HG02642 (cell line): ENCODE data around the gene CTTN.
"Not testable (repeated sequence)": the region's sequence is repeated elsewhere in the genome, so short reads cannot be mapped to it uniquely, and the experiment has no call there.

Experiments used
- ATAC-seq: cut with Tn5 transposase; IDR thresholded peaks from one replicate; pipeline ENCODE4 v1.9.1; 2021; ENCODE audit warnings: mild to moderate bottlenecking; ENCODE audit not compliant: unreplicated experiment, poor library complexity

CTTN gene

DNA sequence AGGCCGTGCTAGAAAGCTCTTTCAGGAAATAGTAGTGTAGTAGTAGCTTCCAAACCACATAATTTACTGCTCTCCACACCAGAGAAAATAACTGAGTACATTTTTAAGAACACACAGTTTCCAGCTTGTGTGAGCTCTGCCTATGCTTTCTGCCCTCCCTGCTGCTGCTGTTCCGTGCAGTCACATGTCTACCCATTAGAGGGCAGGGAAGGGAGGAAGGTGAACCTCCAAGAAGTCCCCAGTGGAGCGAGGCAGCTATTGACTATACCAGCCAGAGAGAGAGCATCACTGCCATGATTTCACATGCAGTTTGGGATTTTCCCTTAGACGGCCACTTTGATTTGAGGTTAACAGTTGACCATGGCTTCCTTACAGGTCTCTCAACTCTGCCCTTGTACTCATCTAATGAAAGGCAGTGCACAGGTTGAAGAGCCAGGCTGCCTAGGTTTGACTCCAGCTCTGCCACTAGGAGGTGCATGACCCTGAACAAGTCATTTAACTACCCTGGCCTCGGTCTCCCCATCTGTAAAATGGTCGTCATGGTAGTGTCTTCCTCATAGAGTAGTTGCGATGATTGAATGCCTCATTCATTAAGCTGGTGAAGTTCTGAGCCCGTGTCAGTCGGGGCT is 19.7 kb upstream of the CTTN start:
- ATAC-seq, result no peak

DNA sequence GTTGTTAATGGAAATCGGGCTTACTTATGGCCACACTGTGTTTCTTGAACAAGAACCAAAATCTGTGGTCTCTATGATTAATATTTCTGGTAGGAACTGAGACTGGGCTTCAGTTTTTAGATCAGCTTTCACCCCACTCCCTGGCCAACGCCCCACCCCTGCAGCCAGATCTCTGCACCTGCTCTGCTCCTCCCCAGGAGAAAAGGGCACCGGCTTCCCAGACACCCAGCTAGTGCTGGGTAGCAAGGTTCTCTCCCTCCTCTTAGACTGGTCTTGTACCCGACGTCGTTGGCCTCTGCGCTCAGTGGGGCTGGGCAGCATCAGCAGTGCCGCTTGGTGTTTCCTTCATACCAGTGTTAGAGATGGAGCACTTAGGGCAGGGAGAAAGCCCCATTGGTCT is 17.0 kb upstream of the CTTN start:
- ATAC-seq, result no peak

DNA sequence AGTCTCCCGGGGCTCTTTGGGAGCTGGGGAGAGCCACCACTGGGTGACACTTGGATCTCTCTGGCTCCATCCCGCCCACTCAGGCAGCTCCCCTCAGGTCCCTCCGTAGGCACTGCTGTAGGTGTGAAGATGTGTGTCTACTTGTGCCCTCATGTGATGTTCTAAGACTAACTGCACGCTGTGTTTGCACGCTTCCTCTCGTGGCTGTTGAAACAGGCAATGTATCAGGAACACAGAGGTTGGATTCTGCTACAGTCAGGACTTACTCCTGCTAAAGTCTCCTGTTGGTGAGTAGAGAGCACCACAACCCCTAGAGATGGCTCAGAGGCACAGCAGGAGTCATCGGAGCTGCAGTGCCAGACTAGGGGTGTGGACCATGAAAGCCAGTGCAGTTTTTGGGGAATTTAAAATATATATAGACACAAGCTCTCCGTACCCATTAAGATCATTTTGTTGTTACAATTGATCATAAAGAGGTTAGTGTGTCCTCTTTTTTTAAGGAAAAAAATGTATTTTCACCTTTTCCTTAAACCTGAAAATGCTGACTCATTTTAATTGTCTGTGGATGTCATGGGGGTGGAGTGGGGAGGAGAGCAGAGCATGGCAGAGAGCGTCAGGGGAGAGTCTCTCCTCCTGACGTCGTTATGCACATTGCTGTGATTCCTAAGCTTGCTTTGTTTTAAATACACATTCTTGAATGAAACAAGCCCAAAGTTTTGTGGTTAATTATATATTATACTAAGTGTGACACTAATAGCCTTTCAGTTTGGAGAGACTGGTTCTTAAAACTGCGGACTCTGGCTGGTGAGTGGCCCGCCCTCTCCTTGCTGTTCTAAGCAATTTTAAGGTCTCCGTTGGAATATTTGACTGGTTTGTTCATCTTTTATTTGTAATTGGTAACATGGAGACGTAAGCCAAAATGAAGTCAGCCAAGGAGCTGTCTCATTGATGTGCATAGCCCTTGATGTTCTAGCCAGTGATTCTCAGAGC is 16.2 kb upstream of the CTTN start:
- no peak for ATAC-seq

DNA sequence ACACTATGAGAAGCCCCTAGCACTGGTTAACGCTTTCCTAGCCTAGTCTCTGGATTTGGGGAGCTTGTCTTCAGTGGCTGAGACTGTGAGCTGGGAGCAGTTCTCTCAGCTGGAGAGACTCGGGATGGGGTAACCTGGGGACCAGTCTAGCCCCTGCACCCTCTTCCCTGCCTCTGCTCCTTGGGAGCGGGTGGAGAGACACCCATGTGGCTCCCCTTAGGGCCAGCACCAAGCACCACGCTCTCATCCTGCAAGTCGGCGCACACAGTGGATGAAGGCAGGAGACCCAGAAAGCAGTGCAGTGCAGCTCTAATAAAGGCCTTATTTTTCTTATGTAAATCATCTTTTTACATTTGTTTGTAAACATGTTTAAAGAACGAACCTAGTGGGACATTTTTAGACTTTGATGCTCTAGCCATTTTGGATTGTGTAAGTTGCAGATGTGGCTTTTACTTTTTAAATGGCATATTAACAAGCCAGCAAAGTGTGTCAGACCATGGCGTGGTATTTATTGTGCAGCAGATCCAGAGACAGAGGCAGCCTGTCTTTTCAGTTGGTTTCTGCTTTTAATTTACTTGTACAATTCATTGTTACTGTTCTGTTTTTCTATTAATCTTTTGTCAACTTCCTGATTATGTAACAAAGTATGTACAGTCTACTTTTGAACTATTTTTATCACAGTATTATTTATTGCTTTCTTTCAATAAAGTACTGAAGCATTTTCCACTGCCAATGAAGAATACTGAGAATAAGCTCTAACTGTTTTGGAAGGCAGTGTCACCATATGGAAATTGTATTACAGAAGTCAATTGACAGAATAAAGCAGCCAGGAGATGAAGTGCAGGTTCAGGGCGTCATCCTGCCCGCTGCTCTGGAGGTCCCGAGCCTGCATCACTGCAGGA is 14.4 kb upstream of the CTTN start:
- ATAC-seq, result no peak

DNA sequence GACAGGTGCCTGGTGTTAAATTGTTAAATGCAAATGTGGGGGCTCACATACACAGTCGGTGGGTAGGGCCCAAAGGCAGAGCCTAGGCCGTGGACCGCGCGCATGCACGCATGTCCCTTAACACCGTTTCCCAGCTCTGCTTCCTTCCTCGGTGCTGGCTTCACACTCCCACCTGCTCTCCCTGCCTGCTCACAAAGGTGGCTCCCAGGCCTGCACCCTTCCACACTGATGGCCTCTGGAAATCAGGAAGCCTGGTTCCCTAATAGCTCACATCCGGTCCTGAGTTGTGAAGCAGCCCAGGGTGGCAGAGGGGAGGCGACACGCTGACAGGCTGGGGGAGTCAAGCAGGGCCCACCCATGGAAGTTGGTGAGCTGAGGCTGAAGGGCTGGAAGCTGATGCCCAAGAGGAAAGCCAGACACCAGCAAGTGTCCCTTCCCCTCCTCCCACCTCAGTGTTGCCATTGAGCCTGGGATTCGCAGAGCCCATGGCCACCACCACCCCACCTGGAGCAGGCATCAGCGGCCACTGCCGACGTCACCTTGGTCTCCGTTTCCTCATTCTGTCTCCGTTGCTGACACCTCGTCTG is 13.7 kb upstream of the CTTN start:
- no peak for ATAC-seq

DNA sequence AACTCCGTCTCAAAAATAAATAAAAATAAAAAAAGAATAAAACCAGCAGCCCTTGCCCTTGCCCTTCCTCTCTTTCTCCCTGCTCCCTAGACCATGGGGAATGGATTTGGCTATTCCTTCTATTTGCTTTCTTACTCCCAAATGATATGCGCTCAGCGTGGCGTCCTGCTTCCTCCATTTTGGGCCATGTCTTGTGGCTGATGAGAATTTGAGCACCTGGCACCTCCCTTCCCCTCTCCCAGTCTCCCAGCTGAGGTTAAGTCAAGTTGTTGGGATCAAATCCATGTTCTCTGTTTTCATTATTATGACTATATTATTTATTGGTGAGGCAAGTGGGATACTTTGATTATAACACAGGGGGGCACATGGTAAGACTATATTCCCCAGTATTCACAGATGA is 10.8 kb upstream of the CTTN start:
- no peak for ATAC-seq

DNA sequence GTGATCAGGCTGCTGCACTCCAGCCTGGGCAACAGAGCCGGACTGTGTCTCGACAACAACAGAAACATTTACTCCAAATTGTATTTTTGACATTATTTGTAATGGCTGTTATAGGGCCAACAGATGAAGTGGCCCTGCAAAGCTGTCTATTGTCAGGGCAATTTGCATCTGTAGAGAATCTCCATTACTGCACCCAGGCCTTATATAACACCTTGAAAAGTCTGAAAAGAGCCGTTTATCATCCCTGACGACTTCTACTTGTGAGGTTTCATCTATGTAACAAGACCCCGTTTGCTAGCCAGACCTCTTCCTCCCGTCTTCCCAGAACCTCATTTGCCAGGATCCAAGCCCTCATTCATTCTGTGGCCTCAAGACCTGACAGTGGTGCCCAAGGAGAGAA is 9.1 kb upstream of the CTTN start:
- no peak for ATAC-seq

DNA sequence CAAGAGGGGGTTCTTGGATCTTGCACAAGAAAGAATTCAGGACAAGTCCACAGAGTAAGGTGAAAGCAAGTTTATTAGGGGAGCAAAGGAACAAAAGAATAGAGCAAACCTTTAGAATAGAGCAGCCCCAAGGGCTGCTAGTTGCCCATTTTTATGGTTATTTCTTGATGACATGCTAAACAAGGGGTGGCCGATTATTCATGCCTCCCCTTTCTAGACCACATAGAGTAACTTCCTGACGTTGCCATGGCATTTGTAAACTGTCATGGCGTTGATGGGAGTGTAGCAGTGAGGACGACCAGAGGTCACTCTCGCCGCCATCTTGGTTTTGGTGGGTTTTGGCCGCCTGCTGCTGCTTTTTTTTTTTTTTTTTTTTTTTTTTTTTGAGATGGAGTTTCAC is 7.4 kb upstream of the CTTN start:
- not testable (repeated sequence) for ATAC-seq

DNA sequence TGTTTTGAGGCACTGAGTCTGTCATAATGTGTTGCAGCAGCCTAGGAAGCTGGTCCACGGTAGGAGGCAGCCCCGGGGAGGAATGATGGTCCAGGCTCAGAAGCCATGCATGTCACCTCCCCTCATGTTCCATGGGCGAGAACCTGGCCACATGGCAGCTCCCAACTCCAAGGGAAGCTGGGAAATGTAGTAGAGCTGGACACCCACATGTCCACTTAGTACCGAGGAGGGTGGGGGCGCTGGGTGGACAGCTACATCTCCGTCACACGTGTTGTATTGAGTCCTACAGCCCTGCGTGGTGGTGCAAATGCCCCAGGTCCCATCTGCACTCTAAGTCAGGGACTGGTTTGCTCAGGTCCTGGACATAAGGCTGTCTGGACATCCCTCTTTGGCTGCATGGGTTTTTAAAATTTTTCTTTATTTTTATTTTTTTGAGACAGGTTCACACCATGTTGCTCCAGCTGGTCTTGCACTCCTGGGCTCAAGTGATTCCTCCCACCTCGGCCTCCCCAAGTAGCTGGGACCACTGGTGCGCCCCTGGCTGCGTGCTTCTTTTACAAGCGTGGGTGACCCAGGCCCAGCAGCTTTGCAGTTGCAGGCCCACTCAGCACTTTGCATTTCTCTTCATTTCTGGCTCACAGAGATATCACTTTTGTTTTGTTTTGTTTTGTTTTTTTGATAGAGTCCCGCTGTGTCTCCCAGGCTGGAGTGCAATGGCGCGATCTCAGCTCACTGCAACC is 3.9 kb upstream of the CTTN start:
- ATAC-seq, result no peak

DNA sequence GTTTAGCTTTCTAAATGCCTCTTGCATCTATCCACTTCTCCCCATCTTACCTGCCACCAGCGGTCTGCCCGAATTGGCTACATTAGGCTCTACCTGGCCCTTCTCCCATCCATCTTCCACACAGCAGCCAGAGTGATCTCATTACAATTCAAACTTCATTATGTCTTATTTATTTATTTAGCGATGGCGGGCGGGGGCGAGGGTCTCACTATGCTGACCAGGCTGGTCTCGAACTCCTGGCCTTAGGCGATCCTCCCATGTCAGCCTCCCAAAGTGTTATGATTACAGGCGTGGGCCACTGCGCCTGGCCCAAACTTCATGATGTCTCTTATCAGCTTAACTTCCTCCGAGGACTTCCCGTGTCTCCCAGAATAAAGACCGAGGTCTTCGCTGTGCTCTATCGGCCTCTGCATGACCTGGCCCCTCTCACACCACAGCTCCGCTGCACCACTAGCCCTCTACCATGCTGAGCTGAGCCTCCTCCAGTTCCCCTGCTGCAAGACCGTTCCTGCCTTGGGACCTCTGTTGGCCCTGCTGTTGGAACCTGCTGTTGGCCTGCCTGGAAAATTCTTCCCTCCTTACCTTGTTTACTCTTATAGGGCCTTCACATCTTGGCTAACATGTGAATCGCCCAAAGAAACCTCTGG is 870 bp upstream of the CTTN start:
- ATAC-seq, result no peak

DNA sequence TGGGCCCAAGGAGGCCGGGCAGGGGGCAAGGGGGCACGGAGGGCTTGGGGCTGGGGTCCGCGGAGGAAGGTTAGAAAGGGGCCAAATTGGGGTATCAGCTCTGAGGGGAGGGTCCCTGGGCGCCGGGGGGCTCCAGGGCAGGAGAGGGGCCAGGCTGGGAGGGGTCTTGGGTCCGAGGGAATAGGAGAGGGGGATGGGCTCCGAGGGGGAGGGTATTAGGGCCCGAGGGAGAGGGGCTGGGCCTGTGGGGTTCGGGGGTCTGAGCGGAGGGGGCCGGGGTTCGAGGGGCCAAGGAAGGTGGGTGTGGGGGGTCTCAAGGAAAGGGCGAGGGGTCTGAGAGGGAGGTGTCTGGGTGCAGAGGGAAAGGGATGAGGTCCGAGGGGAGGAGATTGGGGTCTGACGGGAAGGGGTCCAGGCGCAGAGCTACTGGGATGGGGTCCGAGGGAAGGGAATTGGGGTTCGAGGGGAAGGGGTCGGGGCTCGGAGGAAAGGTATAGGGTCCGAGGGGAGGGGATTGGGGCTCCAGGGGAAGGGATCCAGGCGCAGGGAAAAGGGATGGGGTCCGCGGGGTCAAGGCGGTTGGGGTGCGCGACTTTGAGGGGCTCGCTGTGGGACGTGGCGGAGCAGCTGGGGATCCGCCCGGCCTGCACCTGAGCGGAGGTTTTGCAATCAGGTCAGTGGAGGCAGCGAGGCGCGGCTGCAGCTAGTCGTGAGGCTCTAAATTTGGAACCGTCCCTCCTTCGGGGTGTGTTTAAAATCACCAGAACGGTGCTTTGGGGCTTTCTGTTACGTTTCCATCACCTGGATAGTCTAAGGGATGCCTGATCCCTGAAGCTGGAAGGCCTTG is 728 bp downstream of the CTTN start:
- ATAC-seq, result no peak

DNA sequence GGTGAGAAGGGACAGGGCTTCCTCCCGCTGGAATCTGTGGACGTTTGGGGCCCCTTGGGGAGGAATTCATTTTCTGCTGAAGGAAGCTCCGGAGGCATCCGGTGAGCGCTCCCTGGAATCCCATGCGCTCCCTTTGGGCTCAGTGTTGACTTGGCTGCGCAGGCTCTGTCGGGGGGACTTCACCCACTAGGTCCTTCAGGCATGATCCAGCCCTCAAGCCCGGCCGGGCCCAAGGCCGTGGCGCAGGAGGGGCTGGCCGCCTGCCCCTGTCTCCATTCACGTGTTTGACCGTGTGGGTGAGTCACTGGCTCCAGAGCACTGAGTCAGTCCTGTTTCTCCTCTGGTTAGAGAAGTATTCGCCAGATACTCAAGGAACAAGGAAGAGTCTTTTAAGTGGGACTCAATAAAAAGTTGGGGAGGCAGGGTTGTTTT is 1.4 kb downstream of the CTTN start:
- ATAC-seq, result no peak

DNA sequence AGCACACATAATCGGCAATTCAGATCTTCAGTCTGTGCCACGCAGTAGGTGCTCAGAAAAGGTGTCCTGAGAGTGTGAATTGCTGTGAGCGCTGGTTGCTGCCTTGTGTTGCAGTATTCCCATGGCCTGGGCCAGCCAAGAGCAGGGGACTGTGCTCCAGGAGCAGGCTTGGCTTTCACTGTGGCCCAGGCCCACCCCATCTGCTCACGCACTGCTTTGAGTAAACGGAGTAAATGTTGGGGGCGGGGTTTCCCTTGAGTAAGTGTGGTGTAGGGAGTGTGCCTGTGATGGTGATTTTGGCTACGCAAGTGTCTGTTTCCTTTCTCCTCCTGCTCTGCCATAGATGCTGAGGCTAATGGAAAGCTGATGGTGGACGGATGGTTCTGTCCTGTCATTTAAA is 2.3 kb downstream of the CTTN start:
- ATAC-seq, result no peak

DNA sequence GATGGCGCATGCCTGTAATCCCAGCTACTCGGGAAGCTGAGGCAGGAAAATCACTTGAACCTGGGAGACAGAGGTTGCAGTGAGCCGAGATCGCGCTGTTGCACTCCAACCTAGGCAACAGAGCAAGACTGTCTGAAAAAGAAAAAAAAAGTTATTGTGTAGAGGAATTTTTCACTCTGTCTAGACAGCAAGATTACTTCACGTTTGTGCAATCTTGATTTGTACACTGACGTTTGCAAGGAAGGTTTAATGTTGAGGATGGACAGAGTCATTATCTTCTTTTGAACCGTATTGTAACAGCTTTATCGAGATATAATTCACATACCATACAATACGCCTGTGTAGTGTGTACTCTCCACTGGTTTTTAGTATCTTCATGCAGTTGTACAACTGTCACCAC is 3.7 kb downstream of the CTTN start:
- ATAC-seq, result no peak

DNA sequence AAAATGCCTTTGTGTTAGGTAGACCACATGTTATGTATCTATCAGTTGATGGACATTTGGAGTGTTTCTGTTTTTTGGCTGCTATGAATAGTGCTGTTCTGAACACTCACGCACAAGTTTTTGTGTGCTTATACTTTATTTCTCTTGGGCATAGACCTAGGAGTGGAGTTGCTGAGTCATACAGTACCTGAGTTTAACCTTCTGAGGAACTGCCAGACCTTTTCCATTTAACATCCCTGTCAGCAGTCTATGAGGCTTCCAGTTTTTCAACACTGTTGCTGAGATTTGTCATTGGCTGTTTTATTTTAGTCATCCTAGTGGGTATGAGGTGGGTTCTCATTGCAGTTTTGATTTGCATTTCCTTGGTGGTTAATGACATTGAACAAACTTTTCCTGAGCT is 4.4 kb downstream of the CTTN start:
- no peak for ATAC-seq

DNA sequence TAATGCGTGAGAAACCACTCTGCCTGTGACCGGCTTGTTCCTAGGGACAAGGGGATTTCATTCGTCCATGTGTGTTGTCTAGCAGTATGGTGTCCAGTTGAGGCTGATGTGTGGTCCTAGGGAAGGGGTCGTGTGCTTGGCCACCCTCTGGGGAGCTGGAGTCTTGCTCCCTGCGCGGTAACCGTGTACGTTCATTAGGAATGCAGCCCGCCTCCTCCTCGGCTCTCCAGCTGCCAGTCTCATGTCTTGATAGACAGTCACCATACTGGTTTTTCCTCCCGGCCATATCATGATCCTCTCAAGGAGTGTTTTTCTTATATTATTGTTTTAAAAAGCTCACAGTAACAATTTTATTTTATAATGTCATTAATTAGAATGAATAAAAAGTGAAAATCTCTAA is 5.9 kb downstream of the CTTN start:
- ATAC-seq, result no peak

DNA sequence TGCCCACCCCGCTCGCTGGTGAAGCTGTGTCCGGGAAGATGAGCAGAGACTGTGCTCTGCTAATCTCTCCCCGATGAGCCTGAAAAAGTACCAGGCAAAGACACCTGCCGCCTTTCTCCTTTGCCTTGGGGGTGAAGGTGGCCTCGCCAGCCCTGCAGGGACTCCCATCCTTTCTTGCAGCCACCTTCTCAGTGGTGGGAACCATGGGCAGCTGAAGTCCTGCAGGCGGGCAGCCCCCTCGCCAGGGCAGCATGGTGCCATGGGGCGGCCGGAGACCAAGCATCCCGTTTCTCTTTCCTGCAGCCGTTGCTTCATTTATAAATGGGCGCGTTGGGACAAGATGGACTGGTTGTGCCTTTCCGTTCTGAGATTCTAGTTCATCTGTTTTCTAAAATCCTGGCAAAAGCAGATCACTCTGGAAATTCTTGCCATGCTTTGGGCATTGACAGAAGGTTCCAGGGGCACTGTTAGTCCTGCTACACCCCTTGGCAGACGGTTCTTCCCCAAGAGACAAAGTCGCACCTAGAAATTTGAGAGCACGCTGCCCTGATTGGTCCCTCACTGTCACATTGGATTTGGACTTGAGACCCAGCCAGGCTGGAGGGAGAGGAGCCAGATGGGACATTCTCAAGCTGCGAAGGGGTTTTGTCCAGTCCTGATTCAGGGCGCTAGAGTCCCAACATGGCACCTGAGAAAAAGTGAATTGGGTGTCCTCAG is 7.5 kb downstream of the CTTN start:
- no peak for ATAC-seq

DNA sequence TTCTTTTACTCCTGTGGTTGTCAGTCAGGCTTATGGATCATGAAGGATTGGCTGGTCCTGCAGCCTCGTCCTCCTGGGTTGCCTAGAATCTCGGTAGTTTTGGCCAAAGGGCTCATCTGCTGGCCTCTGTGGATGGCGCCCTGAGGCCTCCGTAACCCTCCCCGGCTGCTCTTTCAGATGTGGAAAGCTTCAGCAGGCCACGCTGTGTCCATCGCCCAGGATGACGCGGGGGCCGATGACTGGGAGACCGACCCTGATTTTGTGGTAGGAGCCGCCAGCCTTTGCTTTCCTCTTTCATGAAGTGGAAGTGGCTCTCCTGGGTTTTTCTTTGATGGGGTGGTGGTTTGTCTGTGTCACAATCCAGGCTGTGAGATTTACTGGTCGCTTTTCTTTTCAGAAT is 8.8 kb downstream of the CTTN start:
- no peak for ATAC-seq
